ENCODE measurements around the gene PIERCE2.

- TF ChIP-seq, protein P1, sequence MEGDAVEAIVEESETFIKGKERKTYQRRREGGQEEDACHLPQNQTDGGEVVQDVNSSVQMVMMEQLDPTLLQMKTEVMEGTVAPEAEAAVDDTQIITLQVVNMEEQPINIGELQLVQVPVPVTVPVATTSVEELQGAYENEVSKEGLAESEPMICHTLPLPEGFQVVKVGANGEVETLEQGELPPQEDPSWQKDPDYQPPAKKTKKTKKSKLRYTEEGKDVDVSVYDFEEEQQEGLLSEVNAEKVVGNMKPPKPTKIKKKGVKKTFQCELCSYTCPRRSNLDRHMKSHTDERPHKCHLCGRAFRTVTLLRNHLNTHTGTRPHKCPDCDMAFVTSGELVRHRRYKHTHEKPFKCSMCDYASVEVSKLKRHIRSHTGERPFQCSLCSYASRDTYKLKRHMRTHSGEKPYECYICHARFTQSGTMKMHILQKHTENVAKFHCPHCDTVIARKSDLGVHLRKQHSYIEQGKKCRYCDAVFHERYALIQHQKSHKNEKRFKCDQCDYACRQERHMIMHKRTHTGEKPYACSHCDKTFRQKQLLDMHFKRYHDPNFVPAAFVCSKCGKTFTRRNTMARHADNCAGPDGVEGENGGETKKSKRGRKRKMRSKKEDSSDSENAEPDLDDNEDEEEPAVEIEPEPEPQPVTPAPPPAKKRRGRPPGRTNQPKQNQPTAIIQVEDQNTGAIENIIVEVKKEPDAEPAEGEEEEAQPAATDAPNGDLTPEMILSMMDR (IDR thresholded peaks at IDR 0.05): no peak
- no peak for TF ChIP-seq POLR2AphosphoS5 (IDR thresholded peaks at IDR 0.05)
- no peak for TF ChIP-seq POLR2A (IDR thresholded peaks at IDR 0.05)
Observed at GRCh38 chr15:55422089-55422488, 13.8 kb downstream of the PIERCE2 start.

All from breast epithelium (tissue), 3 donors.